Mucosa of rectum (tissue), 2 donors: ENCODE measurements around the gene ST7.

Source experiments
- H3K27ac ChIP-seq, 2 donors: one replicate each; pipeline ENCODE4 v1.7.0; 2013; ENCODE audit warnings: inconsistent platforms in 2 of 2, low read depth in 2 of 2, low read length in 2 of 2
- H3K27me3 ChIP-seq, 2 donors: one replicate each; pipeline ENCODE4 v1.7.0; 2013; ENCODE audit warnings: low read length in 2 of 2; ENCODE audit not compliant: control insufficient read depth in 2 of 2, insufficient read depth in 2 of 2
- H3K36me3 ChIP-seq, 2 donors: one replicate each; pipeline ENCODE4 v1.7.0; 2013; ENCODE audit warnings: low read length in 2 of 2; ENCODE audit not compliant: control insufficient read depth in 2 of 2, insufficient read depth in 2 of 2
- H3K4me1 ChIP-seq, 2 donors: one replicate each; pipeline ENCODE4 v1.7.0; 2013; ENCODE audit warnings: low read length in 2 of 2, mild to moderate bottlenecking in 1 of 2; ENCODE audit not compliant: control insufficient read depth in 2 of 2, insufficient read depth in 2 of 2
- H3K4me3 ChIP-seq, 2 donors: one replicate each; pipeline ENCODE4 v1.7.0; 2013; ENCODE audit warnings: low read length in 2 of 2
- H3K9ac ChIP-seq, 2 donors: one replicate each; pipeline ENCODE4 v1.7.0; 2013; ENCODE audit warnings: low read length in 2 of 2, low read depth in 1 of 2, mild to moderate bottlenecking in 1 of 2
- H3K9me3 ChIP-seq, 2 donors: one replicate each; pipeline ENCODE4 v1.7.0; 2013; ENCODE audit warnings: low read length in 2 of 2; ENCODE audit not compliant: control insufficient read depth in 2 of 2
- donor health status: healthy.
- donor health status: Normal muscosa, but diverticular disease.

Gene ST7

DNA sequence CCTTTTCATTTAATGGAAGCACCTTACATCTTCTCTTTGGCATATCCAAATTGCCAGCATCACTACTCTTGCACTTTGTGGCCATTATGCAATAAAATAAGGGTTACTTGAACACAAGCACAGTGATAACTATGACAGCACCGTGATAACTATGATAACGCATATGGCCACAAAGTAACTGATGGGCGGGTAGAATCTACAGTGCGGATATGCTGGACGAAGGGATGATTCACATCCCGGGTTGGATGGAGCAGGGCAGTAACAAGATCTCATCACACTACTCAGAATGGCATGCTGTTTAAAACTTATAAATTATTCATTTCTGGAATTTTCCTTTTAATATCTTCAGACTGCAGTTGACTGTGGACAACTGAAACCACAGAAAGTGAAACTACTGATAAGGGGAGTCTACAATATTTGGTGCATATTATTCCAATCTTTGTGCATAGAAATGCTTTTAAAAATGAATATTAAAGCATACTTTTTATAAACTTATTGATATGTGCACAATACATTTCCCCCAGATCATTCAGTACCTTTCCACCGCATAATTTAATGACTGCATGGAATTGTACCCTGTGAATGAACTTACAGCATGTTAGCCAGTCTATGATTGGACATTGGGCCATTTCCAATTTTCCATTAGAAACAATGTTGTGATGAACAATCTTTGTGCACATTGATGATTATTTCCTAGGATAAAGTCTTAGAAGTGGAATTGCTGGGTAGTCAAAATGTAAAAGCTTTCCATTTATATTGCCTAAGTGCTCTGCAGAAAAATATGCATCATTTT, 233.1 kb downstream of the ST7 start:
- Histone ChIP-seq H3K27ac (no peak overlapping the region), H3K4me1 (no peaks in the 10 kb centered on the region), H3K27me3 (no peaks in the 10 kb centered on the region), H3K36me3 (peaks cover 3 to 4% of the 10 kb centered on the region in 2 donors), H3K9me3 (no peaks in the 10 kb centered on the region), H3K4me3 (no peak overlapping the region), H3K9ac (no peak overlapping the region)

DNA sequence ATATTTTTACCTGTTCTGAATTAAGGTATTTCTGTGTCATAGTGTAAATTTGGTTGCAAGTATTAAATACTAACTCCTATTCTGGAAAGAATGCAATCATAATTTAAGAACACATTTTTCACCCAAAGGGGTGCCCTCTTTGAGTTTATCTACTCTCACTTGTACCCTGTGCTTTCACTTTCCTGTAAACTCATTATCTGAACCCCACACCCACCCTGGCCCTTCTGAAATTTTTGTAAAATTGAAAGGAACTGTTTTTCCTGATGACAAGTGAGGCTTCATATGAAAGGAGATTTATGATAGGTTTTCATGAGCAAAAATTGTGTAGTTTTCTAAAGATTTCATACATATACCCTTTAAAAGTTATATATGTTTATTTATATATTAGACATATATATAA, 235.1 kb downstream of the ST7 start:
- H3K27me3 ChIP-seq, result no peaks in the 10 kb centered on the region
- no peak overlapping the region for H3K4me3 ChIP-seq
- H3K9me3 ChIP-seq, result no peaks in the 10 kb centered on the region
- no peaks in the 10 kb centered on the region for H3K4me1 ChIP-seq
- no peak overlapping the region for H3K27ac ChIP-seq
- H3K36me3 ChIP-seq, result peaks cover 3 to 4% of the 10 kb centered on the region in 2 donors
- H3K9ac ChIP-seq, result no peak overlapping the region

DNA sequence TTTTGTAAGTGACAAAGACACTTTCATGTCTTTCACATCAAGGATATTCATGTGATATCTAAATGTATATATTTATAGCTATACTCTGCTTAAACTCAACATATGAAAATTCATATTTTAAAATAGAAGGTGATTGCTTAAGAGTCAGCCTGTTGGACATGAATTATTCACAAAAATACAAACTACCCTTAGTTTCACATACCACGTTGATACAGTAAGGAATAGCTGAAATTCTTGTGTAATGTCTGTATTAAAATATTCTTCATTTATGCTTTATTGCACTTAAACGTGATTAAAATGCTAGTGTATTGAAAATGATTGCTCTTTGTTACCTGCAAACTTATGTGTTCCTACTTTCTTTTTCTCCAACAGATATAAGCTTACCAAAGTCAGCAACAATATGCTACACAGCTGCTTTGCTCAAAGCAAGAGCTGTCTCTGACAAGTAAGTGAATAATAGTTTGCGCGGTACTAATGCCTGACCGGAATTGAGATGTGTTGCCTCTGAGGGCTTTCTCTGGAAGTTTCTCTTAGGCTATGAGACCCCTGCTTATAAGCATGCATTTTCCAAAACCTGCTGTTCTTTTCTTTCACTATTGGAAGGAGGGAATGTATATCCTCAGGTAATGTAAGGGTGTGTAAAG, 235.8 kb downstream of the ST7 start:
- Histone ChIP-seq H3K9ac (no peak overlapping the region), H3K4me3 (no peak overlapping the region), H3K4me1 (no peaks in the 10 kb centered on the region), H3K9me3 (no peaks in the 10 kb centered on the region), H3K27ac (no peak overlapping the region), H3K36me3 (peaks cover 3 to 4% of the 10 kb centered on the region in 2 donors), H3K27me3 (no peaks in the 10 kb centered on the region)

DNA sequence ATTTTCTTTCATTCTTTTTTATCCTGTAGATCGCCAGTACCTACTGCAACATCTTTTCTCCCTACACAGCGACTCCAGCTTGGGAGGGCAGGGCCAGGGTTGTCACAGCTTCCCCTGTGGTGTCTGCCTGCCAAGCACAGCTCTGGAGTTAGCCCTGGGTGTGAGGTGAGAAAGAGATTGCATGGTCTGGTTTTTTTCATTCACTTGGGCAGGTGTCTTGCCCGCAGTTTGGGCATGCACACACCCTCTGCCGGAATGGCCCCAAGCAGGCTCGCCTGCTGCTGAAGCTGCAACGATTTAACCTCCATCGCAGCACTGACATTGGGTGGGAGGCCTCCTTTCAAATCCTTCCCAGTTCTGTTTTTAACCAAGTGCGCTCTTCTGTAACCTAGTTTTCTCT, 236.8 kb downstream of the ST7 start:
- no peak overlapping the region for H3K4me3 ChIP-seq
- H3K27ac ChIP-seq, result no peak overlapping the region
- H3K4me1 ChIP-seq, result no peaks in the 10 kb centered on the region

DNA sequence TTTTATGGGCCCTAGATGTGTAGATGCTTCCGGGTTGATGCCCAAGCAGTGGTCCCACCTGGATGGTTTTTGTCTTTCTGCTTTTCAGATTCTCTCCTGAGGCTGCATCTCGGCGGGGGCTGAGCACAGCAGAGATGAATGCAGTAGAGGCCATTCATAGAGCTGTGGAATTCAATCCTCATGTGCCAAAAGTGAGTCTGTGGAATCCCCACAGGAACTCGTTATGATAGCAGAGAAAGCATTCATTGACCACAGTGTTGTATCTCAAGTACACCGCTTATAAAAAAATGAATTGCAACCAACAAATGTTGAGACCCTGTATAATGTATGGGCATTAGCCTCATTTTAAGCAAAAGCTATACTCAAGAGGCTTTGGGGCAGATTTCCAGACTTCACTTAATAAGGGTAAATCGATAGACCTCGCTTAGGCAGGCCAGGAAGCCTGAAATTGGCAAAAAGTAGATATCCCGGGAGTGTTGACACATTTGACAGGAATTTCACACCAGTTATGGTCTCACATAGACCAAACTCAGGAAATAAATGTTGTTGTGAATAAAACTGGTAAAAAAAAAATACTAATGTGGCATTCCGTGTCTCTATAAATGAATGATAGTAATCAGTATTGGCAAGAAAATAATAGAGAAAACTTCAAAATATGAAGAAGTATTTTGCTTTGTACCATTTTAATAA, 237.6 kb downstream of the ST7 start:
- H3K27ac ChIP-seq, result no peak overlapping the region
- no peaks in the 10 kb centered on the region for H3K4me1 ChIP-seq
- H3K9ac ChIP-seq, result no peak overlapping the region
- H3K36me3 ChIP-seq, result peaks cover 3 to 4% of the 10 kb centered on the region in 2 donors
- H3K4me3 ChIP-seq, result no peak overlapping the region
- no peaks in the 10 kb centered on the region for H3K27me3 ChIP-seq
- no peaks in the 10 kb centered on the region for H3K9me3 ChIP-seq

More for the DNA sequence above, 236.8 kb downstream of the ST7 start:
- peaks cover 3 to 4% of the 10 kb centered on the region in 2 donors for H3K36me3 ChIP-seq
- no peaks in the 10 kb centered on the region for H3K27me3 ChIP-seq
- H3K9ac ChIP-seq, result no peak overlapping the region
- no peaks in the 10 kb centered on the region for H3K9me3 ChIP-seq

DNA sequence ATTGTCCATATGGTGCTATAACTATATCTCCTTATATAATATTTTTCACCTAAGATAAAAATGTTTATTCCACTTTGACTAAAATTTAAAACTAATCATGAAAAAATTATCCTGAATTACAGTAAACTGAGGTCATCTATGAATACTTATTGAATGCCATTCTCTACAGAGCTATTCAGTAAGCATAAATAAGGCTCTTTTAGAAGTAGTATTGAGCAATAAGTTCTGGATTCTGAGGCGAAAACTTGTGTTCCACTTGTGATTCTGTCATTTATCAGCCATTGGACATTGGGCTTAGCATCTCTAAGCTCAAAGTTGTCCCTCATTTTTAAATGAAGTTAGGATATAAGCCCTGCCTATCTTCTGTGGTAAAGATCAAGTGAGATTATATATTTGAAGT, 238.8 kb downstream of the ST7 start:
- Histone ChIP-seq H3K27ac (no peak overlapping the region), H3K9me3 (no peaks in the 10 kb centered on the region), H3K9ac (no peak overlapping the region), H3K4me3 (no peak overlapping the region), H3K4me1 (no peaks in the 10 kb centered on the region), H3K27me3 (no peaks in the 10 kb centered on the region), H3K36me3 (peaks cover 3 to 4% of the 10 kb centered on the region in 2 donors)

DNA sequence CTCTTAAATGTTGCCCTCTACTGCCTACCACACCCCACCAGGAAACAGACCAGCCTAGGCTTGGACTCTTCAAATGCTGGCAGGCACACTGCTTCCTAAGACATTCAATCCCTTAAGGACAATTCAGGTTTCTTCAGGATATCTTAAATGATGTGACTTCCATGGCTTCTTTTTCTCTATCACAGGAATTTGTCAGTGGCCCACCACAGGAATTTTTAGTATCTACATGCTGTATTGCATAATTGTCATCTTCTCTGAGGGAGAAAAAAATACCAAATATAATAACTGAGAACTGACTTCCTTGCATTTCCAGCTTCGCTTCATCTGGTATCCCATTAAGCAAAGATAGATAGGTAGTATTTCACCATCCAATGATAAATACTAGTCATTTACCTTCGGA, 240.3 kb downstream of the ST7 start:
- H3K9me3 ChIP-seq, result no peaks in the 10 kb centered on the region
- H3K27ac ChIP-seq, result no peak overlapping the region
- H3K4me1 ChIP-seq, result no peaks in the 10 kb centered on the region
- H3K4me3 ChIP-seq, result no peak overlapping the region
- peaks cover 3 to 4% of the 10 kb centered on the region in 2 donors for H3K36me3 ChIP-seq
- H3K27me3 ChIP-seq, result no peaks in the 10 kb centered on the region
- no peak overlapping the region for H3K9ac ChIP-seq

DNA sequence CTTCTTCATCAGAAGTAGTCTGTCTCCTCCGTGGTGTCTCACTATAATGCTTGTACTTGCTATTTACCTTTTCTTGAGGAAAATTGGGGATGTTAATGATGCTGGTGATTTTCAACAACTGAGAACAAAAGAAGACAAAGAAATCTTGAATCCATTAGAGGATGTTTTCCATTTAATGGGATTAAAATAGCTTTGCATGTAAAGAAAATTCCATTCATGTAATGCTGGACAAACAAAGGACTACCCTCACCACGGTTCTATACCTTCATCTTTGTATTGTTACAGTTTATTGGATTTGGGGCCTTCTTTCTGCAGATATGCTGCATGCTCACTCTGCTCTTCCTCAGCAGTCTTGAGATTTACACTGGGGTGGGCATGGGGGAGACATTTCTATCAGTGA, 241.1 kb downstream of the ST7 start:
- no peak overlapping the region for H3K27ac ChIP-seq
- peaks cover 3 to 4% of the 10 kb centered on the region in 2 donors for H3K36me3 ChIP-seq
- H3K9me3 ChIP-seq, result no peaks in the 10 kb centered on the region

DNA sequence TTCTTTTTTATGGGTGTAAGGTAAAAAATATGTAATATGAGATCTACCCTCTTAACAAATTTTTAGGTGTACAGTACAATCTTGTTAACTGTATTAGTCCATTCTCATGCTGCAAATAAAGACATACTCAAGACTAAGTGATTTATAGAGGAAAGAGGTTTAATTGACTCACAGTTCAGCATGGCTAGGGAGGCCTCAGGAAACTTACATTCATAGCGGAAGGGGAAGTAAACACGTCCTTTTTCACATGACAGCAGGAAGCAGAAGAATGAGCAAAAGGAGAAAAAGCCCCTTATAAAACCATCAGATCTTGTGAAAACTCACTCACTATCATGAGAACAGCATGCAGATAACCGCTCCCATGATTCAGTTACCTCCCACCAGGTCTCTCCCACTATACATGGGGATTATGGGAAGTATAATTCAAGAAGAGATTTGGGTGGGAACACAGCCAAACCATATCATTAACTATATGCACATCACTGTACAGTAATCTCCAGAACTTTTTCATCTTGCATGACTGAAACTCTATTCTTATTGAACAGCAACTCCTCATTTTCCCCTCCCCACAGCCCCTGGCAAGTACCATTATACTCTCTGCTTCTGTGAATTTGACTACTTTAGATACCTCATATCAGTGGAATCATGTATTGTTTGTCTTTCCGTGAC, 242.2 kb downstream of the ST7 start:
- no peaks in the 10 kb centered on the region for H3K27me3 ChIP-seq
- H3K27ac ChIP-seq, result no peak overlapping the region
- no peak overlapping the region for H3K9ac ChIP-seq
- H3K4me1 ChIP-seq, result no peaks in the 10 kb centered on the region
- H3K36me3 ChIP-seq, result peaks cover 0 to 1% of the 10 kb centered on the region in 2 donors
- no peaks in the 10 kb centered on the region for H3K9me3 ChIP-seq
- H3K4me3 ChIP-seq, result no peak overlapping the region

More for the DNA sequence above, 241.1 kb downstream of the ST7 start:
- H3K27me3 ChIP-seq, result no peaks in the 10 kb centered on the region
- H3K9ac ChIP-seq, result no peak overlapping the region
- no peaks in the 10 kb centered on the region for H3K4me1 ChIP-seq
- no peak overlapping the region for H3K4me3 ChIP-seq

DNA sequence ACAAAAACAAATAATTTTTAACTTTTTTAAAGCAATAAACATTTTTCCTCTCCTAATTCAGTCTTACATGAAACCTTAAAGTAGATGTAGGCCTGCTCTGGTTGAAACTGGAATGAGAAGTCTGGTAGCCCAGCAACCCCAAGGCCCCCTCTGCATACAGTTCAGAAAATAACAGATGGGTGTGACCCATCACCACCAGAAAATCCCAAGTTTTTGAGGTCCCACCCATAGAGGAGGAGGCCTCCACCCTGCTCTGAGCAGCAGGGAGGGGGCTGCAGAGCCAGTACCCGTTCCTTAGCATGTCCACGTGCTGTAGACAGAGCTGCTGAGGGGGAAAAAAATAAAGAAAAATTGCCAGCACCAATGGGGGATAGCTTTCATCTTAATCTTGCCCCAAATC, 246.8 kb downstream of the ST7 start:
- Histone ChIP-seq H3K4me3 (no peak overlapping the region), H3K27ac (no peak overlapping the region), H3K36me3 (no peaks in the 10 kb centered on the region), H3K4me1 (no peaks in the 10 kb centered on the region), H3K27me3 (no peaks in the 10 kb centered on the region), H3K9ac (no peak overlapping the region), H3K9me3 (no peaks in the 10 kb centered on the region)
